Naive thymus-derived CD4-positive, alpha-beta T cell (primary cell): ENCODE data around the gene UBXN6. TPM values are rescaled to one million over a fixed set of nuclear protein-coding genes. Genes with fewer than 3 reads are reported as not detected.

Experiments
- ATAC-seq: fragments of 150-1000 bp; cut with Tn5 transposase; 2 replicates; pipeline ENCODE4 v1.10.0; 2021; ENCODE audit warnings: mild to moderate bottlenecking, moderate library complexity
- CTCF ChIA-PET: fragments of 350-600 bp; sonication (Branson Sonifier 250); formaldehyde crosslinking; loops from one replicate; lab custom pipeline; 2021; ENCODE audit warnings: antibody characterized with exemption; lab: Charles Lee
- POLR2A ChIA-PET: fragments of 350-600 bp; sonication (Branson Sonifier 250); formaldehyde crosslinking; loops from one replicate; lab custom pipeline; 2021; ENCODE audit warnings: antibody characterized with exemption, inconsistent platforms; lab: Charles Lee
- DNase-seq, 9 donors: peaks; one replicate each; pipeline versions ENCODE4 v3.0.0 to v3.0.0-alpha.2; 2020 to 2022; ENCODE audit warnings: mixed read lengths in 1 of 9
- H3K27ac ChIP-seq: one replicate; pipeline ENCODE4 v1.7.0; 2013; ENCODE audit warnings: mild to moderate bottlenecking, low read depth, low read length, moderate library complexity
- H3K27me3 ChIP-seq, 2 donors: one replicate each; pipeline ENCODE4 v1.7.0; 2013; ENCODE audit warnings: low read length in 2 of 2, mild to moderate bottlenecking in 2 of 2, moderate library complexity in 2 of 2; ENCODE audit not compliant: control insufficient read depth in 2 of 2, insufficient read depth in 2 of 2
- H3K36me3 ChIP-seq, 3 experiments: 1 replicate in 2 of 3; 2 replicates in 1 of 3; pipeline ENCODE4 v1.7.0; 2013; ENCODE audit warnings: low read length in 3 of 3, mild to moderate bottlenecking in 3 of 3, moderate library complexity in 1 of 3; ENCODE audit not compliant: insufficient read depth in 3 of 3, control insufficient read depth in 2 of 3
- H3K4me1 ChIP-seq, 2 donors: one replicate each; pipeline ENCODE4 v1.7.0; 2013; ENCODE audit warnings: low read length in 2 of 2, mild to moderate bottlenecking in 2 of 2, moderate library complexity in 1 of 2; ENCODE audit not compliant: control insufficient read depth in 2 of 2, insufficient read depth in 2 of 2
- H3K4me3 ChIP-seq: 2 replicates; pipeline ENCODE4 v1.7.0; 2013; ENCODE audit warnings: mild to moderate bottlenecking, low read length
- H3K9me3 ChIP-seq, 3 experiments: 1 replicate in 2 of 3; 2 replicates in 1 of 3; pipeline ENCODE4 v1.7.0; 2013; ENCODE audit warnings: low read length in 3 of 3; ENCODE audit not compliant: control insufficient read depth in 2 of 3
- H3K27ac Mint-ChIP-seq, 9 donors: one replicate each; pipeline ENCODE4 v1.8.0; 2020 to 2022; ENCODE audit warnings: mixed read lengths in 9 of 9, mild to moderate bottlenecking in 8 of 9, moderate library complexity in 5 of 9, inconsistent platforms in 2 of 9
- H3K27me3 Mint-ChIP-seq, 5 donors: one replicate each; pipeline ENCODE4 v1.8.0; 2021 to 2022; ENCODE audit warnings: mixed read lengths in 5 of 5, mild to moderate bottlenecking in 1 of 5
- H3K36me3 Mint-ChIP-seq, 5 donors: one replicate each; pipeline ENCODE4 v1.8.0; 2020 to 2022; ENCODE audit warnings: mixed read lengths in 5 of 5, mild to moderate bottlenecking in 3 of 5, inconsistent platforms in 1 of 5
- H3K4me1 Mint-ChIP-seq, 7 donors: one replicate each; pipeline ENCODE4 v1.8.0; 2020 to 2022; ENCODE audit warnings: mixed read lengths in 7 of 7, mild to moderate bottlenecking in 3 of 7, inconsistent platforms in 1 of 7
- H3K4me3 Mint-ChIP-seq, 10 donors: one replicate each; pipeline ENCODE4 v1.8.0; 2020 to 2022; ENCODE audit warnings: mild to moderate bottlenecking in 10 of 10, mixed read lengths in 10 of 10, moderate library complexity in 6 of 10, inconsistent platforms in 2 of 10
- H3K9me3 Mint-ChIP-seq, 11 donors: one replicate each; pipeline ENCODE4 v1.8.0; 2020 to 2022; ENCODE audit warnings: mixed read lengths in 11 of 11, mild to moderate bottlenecking in 4 of 11, inconsistent platforms in 1 of 11, moderate library complexity in 1 of 11
- intact Hi-C, 2 donors: fragments of 100-400 bp; cut with micrococcal nuclease; formaldehyde crosslinking; loops; one replicate each; pipeline ENCODE4 v1.15.1; 2023
- polyA plus RNA-seq, 2 donors: library from polyadenylated mRNA; unstranded; fragments of 300-500 nt; fragmentation: Illumina TruSeq; gene quantifications; one replicate each; pipeline ENCODE4 v1.2.3, GENCODE V29; 2021
- total RNA-seq, 6 experiments: library from RNA in 5 of 6; stranded (reverse) in 5 of 6; gene quantifications; 1 replicate in 5 of 6; 2 replicates in 1 of 6; pipeline ENCODE4 v1.2.3 and lab custom pipeline; 2021 to 2026

The UBXN6 gene
- total and polyA plus RNA-seq, 7 experiments from 2014 or later: 5.4 to 68.6 (median 50.3) TPM

DNA sequence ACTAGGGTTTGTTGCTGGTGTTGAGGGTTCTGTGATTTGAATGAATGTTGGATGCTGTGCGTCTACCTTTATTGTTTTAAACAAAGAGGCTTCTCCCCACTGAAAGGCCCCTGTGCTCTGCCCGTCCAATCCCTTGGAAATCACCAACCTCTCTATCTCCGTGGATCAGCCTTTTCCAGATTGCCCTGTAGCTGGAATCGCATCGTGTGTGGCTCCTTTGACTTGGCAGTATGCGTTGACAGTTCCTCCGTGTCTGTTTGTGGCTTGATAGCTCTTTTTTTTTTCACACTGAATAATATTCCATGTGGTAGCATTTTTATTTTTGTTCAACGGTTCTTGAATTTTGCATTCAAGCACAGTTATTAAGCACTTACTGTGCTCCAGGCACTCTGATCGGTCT, 23.2 kb downstream of the UBXN6 start:
- H3K4me1 Mint-ChIP-seq: peaks cover 0 to 4% (median 0%) of the 10 kb centered on the region in 7 donors
- Histone ChIP-seq H3K36me3 (peaks cover 0 to 34% (median 5%) of the 10 kb centered on the region in 3 experiments), H3K27me3 (no peaks in the 10 kb centered on the region), H3K9me3 (no peaks in the 10 kb centered on the region), H3K4me3 (no peak overlapping the region), H3K4me1 (no peaks in the 10 kb centered on the region), H3K27ac (no peak overlapping the region)
- H3K36me3 Mint-ChIP-seq: peaks cover 3 to 17% (median 13%) of the 10 kb centered on the region in 5 donors
- H3K27ac Mint-ChIP-seq: no peak overlapping the region
- no peaks in the 10 kb centered on the region for H3K27me3 Mint-ChIP-seq
- no peaks in the 10 kb centered on the region for H3K9me3 Mint-ChIP-seq
- no peak overlapping the region for H3K4me3 Mint-ChIP-seq
- CTCF ChIA-PET: interaction anchor here (0.6 kb wide), 1 partner anchor 115 kb away, joined by 6 read pairs; no protein-coding TSS in a partner anchor
- DNase-seq: no peak
- ATAC-seq: no peak
- intact Hi-C loops: no loop called here
- POLR2A ChIA-PET: interaction anchor here (0.7 kb wide), 1 partner anchor 37 kb away, joined by 3 read pairs; no protein-coding TSS in a partner anchor

DNA sequence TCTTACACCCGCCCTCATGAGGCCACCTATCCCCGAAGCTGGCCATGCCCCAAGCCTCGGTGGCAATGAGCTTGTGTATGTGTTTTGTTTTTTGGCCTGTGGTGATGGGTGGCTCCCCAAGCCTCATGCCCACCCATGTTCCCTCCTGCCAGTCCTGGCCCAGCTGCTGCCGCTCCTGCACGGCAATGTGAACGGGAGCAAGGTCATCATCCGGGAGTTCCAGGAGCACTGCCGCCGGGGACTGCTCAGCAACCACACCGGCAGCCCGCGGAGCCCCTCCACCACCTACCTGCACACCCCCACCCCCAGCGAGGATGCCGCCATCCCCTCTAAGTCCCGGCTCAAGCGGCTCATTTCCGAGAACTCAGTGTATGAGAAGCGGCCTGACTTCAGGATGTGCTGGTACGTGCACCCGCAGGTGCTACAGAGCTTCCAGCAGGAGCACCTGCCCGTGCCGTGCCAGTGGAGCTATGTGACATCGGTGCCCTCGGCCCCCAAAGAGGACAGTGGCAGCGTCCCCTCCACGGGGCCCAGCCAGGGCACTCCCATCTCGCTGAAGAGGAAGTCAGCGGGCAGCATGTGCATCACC, 24.6 kb downstream of the UBXN6 start:
- no peaks in the 10 kb centered on the region for H3K9me3 Mint-ChIP-seq
- H3K27me3 Mint-ChIP-seq: no peaks in the 10 kb centered on the region
- ChIA-PET POLR2A (interaction anchor here (0.5 kb wide), 1 partner anchor 253 kb away, joined by 7 read pairs; no protein-coding TSS in a partner anchor), CTCF (no interaction called here)
- peaks cover 7 to 23% (median 13%) of the 10 kb centered on the region in 5 donors for H3K36me3 Mint-ChIP-seq
- H3K36me3 ChIP-seq: peaks cover 0 to 43% (median 5%) of the 10 kb centered on the region in 3 experiments
- no peaks in the 10 kb centered on the region for H3K27me3 ChIP-seq
- no peak overlapping the region for H3K27ac Mint-ChIP-seq
- ATAC-seq: no peak
- no peak for DNase-seq
- intact Hi-C loops: no loop called here
- no peak overlapping the region for H3K4me3 Mint-ChIP-seq
- H3K4me1 Mint-ChIP-seq: peaks cover 0 to 2% (median 0%) of the 10 kb centered on the region in 7 donors
- H3K4me3 ChIP-seq: no peak overlapping the region
- no peak overlapping the region for H3K27ac ChIP-seq
- H3K9me3 ChIP-seq: no peaks in the 10 kb centered on the region
- H3K4me1 ChIP-seq: no peaks in the 10 kb centered on the region

DNA sequence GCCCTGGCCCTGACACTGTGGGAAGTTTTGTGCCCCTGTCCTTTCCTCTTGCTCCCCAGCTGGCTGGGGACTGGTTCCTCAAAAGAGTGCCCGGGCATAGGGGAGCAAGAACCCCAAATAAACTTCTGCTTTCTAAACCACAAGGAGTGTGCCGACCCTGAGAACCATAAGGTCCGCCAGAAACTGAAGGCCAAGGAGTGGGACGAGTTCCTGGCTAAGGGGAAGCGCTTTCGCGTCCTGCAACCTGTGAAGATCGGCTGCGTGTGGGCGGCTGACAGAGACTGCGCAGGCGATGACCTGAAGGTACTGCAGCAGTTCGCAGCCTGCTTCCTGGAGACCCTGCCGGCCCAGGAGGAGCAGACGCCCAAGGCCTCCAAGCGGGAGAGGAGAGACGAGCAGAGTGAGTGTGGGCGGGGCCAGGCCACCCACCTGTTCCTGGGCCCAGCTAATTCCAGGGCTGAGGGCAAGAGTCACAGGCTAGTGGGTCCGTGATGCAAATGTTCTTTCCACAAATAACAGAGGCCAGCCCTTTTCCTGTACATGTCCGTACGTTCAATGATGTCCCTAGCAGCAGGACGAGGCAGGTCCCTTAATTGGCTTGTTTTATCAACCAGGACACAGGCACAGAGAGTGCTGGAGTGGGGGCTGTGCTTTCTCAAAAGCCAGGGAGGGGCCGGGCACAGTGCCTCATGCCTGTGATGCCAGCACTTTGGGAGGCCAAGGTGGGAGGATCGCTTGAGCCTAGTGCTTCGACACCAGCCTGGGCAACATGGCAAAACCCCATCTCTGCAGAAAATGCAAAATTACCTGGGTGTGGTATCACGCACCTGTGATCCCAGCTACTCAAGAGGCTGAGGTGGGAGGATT, 25.6 kb downstream of the UBXN6 start:
- Histone ChIP-seq H3K9me3 (no peaks in the 10 kb centered on the region), H3K36me3 (peaks cover 0 to 43% (median 5%) of the 10 kb centered on the region in 3 experiments), H3K27me3 (no peaks in the 10 kb centered on the region), H3K4me1 (no peaks in the 10 kb centered on the region), H3K4me3 (no peak overlapping the region), H3K27ac (no peak overlapping the region)
- H3K27ac Mint-ChIP-seq: peak overlapping the region in 1 of 9 donors; percentile 13
- no peak for DNase-seq
- intact Hi-C loops: no loop called here
- H3K4me3 Mint-ChIP-seq: no peak overlapping the region
- CTCF ChIA-PET: no interaction called here
- no peaks in the 10 kb centered on the region for H3K27me3 Mint-ChIP-seq
- H3K4me1 Mint-ChIP-seq: peaks cover 0 to 2% (median 0%) of the 10 kb centered on the region in 7 donors
- POLR2A ChIA-PET: interaction anchor here (0.5 kb wide), 1 partner anchor 254 kb away, joined by 7 read pairs; no protein-coding TSS in a partner anchor
- H3K9me3 Mint-ChIP-seq: no peaks in the 10 kb centered on the region
- peaks cover 7 to 23% (median 13%) of the 10 kb centered on the region in 5 donors for H3K36me3 Mint-ChIP-seq
- peak; percentile 75 for ATAC-seq

DNA sequence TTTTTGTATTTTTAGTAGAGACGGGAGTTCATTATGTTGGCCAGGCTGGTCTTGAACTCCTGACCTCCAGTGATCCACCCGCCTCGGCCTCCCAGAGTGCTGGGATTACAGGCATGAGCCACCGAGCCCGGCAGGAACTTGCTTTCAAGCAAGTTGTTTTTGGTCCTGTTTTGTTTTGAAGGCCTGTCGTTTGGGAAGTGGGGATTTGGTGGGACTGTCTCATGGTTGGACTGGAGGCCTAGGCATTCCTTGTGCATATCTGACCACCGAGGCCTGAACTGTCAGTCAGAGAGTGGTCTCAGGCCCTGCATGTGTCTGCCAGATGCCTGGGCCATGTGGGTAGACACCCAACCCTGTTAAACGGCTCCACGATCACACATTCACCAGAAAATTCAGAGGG, 26.3 kb downstream of the UBXN6 start:
- Histone ChIP-seq H3K36me3 (peaks cover 0 to 43% (median 5%) of the 10 kb centered on the region in 3 experiments), H3K9me3 (no peaks in the 10 kb centered on the region), H3K4me3 (no peak overlapping the region), H3K27me3 (no peaks in the 10 kb centered on the region), H3K4me1 (no peaks in the 10 kb centered on the region), H3K27ac (no peak overlapping the region)
- intact Hi-C loops: no loop called here
- no peak overlapping the region for H3K4me3 Mint-ChIP-seq
- CTCF ChIA-PET: no interaction called here
- no peaks in the 10 kb centered on the region for H3K9me3 Mint-ChIP-seq
- no peaks in the 10 kb centered on the region for H3K27me3 Mint-ChIP-seq
- DNase-seq (no peak), ATAC-seq (no peak)
- peaks cover 7 to 23% (median 13%) of the 10 kb centered on the region in 5 donors for H3K36me3 Mint-ChIP-seq
- no peak overlapping the region for H3K27ac Mint-ChIP-seq
- POLR2A ChIA-PET: no interaction called here
- H3K4me1 Mint-ChIP-seq: peaks cover 0 to 2% (median 0%) of the 10 kb centered on the region in 7 donors

DNA sequence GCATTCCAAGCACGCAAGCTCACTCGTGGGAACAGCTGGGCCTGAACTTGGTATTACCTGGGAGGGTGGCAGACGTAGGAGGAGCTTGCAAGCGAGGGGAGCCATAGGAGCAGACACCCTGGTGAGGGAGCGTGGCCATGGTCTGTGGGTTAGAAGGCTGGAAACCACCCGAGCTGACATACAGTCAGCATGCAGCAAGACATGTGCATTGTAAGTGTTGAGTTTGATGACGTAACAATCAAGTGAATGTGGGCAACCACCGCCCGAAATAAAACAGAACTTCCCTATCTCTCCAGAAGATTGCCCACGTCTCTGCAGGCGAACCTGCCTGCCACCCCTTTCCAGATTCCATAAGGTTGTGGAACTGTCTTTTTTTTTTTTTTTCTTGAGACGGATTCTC, 26.8 kb downstream of the UBXN6 start:
- DNase-seq (no peak), ATAC-seq (peak; percentile 86)
- peaks cover 0 to 43% (median 5%) of the 10 kb centered on the region in 3 experiments for H3K36me3 ChIP-seq
- H3K27me3 ChIP-seq: no peaks in the 10 kb centered on the region
- no peak overlapping the region for H3K27ac Mint-ChIP-seq
- H3K4me1 Mint-ChIP-seq: peaks cover 0 to 2% (median 0%) of the 10 kb centered on the region in 7 donors
- intact Hi-C loops: no loop called here
- peaks cover 7 to 26% (median 15%) of the 10 kb centered on the region in 5 donors for H3K36me3 Mint-ChIP-seq
- no peaks in the 10 kb centered on the region for H3K9me3 ChIP-seq
- POLR2A ChIA-PET: interaction anchor here (0.5 kb wide), 1 partner anchor 177 kb away, joined by 3 read pairs; no protein-coding TSS in a partner anchor
- no peaks in the 10 kb centered on the region for H3K27me3 Mint-ChIP-seq
- no peak overlapping the region for H3K4me3 ChIP-seq
- no peak overlapping the region for H3K4me3 Mint-ChIP-seq
- H3K4me1 ChIP-seq: no peaks in the 10 kb centered on the region
- CTCF ChIA-PET: no interaction called here
- no peak overlapping the region for H3K27ac ChIP-seq
- no peaks in the 10 kb centered on the region for H3K9me3 Mint-ChIP-seq

DNA sequence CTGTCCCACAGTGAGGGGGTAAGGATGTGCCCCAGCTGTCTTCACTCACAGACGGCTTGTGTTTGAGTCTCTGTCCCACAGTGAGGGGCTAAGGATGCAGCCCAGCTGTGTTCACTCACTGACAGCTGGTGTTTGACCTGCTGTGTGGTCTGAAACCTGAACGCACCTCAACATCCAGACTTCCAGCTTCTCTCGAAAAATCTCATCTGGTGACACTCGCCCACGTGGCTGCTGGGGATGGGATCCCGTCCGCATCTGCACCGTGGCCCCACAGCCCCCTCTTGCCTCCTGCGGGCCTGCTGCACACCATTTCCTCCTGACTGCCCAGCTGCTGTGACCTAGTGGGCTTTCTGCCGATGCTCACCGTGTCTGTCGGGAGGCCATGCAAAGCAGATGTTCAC, 27.8 kb downstream of the UBXN6 start:
- no peaks in the 10 kb centered on the region for H3K9me3 ChIP-seq
- H3K27ac Mint-ChIP-seq: peak overlapping the region in 1 of 9 donors; percentile 23
- H3K27ac ChIP-seq: no peak overlapping the region
- ChIA-PET POLR2A (no interaction called here), CTCF (no interaction called here)
- no peaks in the 10 kb centered on the region for H3K27me3 ChIP-seq
- no peaks in the 10 kb centered on the region for H3K27me3 Mint-ChIP-seq
- H3K4me1 ChIP-seq: no peaks in the 10 kb centered on the region
- H3K36me3 Mint-ChIP-seq: peaks cover 6 to 30% (median 14%) of the 10 kb centered on the region in 5 donors
- H3K9me3 Mint-ChIP-seq: no peaks in the 10 kb centered on the region
- DNase-seq (no peak), ATAC-seq (no peak)
- H3K4me1 Mint-ChIP-seq: peaks cover 0 to 2% (median 0%) of the 10 kb centered on the region in 7 donors
- no peak overlapping the region for H3K4me3 Mint-ChIP-seq
- peaks cover 0 to 43% (median 5%) of the 10 kb centered on the region in 3 experiments for H3K36me3 ChIP-seq
- intact Hi-C loops: no loop called here
- no peak overlapping the region for H3K4me3 ChIP-seq
